GM12878 (cell line): Measurements from ENCODE around the gene GPR141.

ENCODE experiments used
- CHD4 ChIP-seq: fragments of 200-600 bp; sonication (generic); IDR thresholded peaks from 2 replicates; pipeline ENCODE4 v1.6.1; 2016; ENCODE audit warnings: mild to moderate bottlenecking
- POLR2A ChIP-seq: IDR thresholded peaks from 2 replicates; pipeline ENCODE4 v1.6.1; 2011; ENCODE audit warnings: low read depth, mild to moderate bottlenecking, low read length
- STAT3 ChIP-seq: IDR thresholded peaks from 2 replicates; pipeline ENCODE4 v1.6.1; 2011; ENCODE audit warnings: low read depth, low read length, improper control_type of control experiment
- ZZZ3 ChIP-seq: IDR thresholded peaks from 2 replicates; pipeline ENCODE4 v1.6.1; 2011; ENCODE audit warnings: low read depth; ENCODE audit not compliant: control insufficient read depth, insufficient read length
- TF ChIP-seq, protein P1 (sequence below), 3 experiments: IDR thresholded peaks in 2 of 3; conservative IDR thresholded peaks in 1 of 3; 2 replicates each; pipeline ENCODE4 v1.5.1; 2011; ENCODE audit warnings: low read depth in 3 of 3, low read length in 3 of 3, mild to moderate bottlenecking in 3 of 3, control low read depth in 2 of 3, moderate library complexity in 2 of 3, inconsistent platforms in 1 of 3, mixed read lengths in 1 of 3; ENCODE audit not compliant: control insufficient read depth in 2 of 3, insufficient read depth in 1 of 3; ENCODE audit errors: extremely low read depth in 1 of 3

DNA sequence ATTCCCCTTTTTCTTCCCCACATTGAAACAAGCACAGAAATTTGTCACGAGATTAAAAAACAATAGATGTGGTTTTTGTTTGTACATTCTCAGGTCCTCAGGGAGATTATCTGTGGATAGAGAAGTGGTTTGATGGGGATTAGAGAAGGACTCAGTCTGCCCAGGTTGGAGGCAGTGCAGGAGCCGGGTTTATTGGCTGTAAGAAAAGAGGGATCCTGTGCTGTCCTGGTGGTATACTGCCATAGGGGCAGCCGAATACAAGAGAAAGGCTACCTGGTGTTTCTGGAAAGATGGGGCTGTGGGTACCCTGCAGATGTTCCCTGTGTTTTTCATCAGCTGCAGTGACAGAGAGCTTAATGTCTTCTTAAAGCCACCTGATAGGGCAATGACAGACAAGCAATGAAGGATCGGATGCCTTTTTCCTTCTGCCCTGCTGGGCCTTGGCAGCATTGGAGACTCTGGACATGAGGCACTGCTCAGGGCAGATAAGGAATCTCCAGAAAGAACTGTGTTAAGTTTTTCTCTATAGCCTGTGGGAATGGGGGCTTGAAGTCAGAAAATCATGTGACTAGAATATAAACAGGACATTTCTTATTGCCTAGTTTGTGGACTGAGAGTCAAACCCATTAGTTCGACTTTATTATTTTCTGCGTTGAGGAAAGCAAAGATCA lies 18.1 kb upstream of the GPR141 start:
- TF ChIP-seq STAT3 (no peak), POLR2A (no peak), ZZZ3 (no peak), CHD4 (no peak)
- TF ChIP-seq, protein P1, sequence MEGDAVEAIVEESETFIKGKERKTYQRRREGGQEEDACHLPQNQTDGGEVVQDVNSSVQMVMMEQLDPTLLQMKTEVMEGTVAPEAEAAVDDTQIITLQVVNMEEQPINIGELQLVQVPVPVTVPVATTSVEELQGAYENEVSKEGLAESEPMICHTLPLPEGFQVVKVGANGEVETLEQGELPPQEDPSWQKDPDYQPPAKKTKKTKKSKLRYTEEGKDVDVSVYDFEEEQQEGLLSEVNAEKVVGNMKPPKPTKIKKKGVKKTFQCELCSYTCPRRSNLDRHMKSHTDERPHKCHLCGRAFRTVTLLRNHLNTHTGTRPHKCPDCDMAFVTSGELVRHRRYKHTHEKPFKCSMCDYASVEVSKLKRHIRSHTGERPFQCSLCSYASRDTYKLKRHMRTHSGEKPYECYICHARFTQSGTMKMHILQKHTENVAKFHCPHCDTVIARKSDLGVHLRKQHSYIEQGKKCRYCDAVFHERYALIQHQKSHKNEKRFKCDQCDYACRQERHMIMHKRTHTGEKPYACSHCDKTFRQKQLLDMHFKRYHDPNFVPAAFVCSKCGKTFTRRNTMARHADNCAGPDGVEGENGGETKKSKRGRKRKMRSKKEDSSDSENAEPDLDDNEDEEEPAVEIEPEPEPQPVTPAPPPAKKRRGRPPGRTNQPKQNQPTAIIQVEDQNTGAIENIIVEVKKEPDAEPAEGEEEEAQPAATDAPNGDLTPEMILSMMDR (IDR thresholded peaks at IDR 0.05 in 2 of 3, conservative IDR thresholded peaks at IDR 0.05 in 1 of 3; ENCODE audit: control insufficient read depth in 2 of 3, extremely low read depth in 1 of 3, insufficient read depth in 1 of 3, low read depth in 3 of 3, low read length in 3 of 3) = no peak
